Neural cell (in vitro differentiated cells): ENCODE results near the gene ATP5F1E. TPM values are rescaled to one million over a fixed set of nuclear protein-coding genes. Genes with fewer than 3 reads are reported as not detected.
A peak's percentile ranks its signal among the peaks of the same experiment; 100 is the strongest.

Experiments used
- H2AFZ ChIP-seq: fragments of 200-600, 300-800 bp; sonication (generic), shearing (Covaris generic); 2 replicates; pipeline ENCODE4 v1.6.0; 2014; ENCODE audit warnings: low read depth, mild to moderate bottlenecking, antibody characterized with exemption, low read length, moderate library complexity
- H3F3A ChIP-seq: fragments of 200-600 bp; shearing (Covaris generic); 2 replicates; pipeline ENCODE4 v1.6.1; 2016; ENCODE audit warnings: mild to moderate bottlenecking, moderate library complexity, mixed read lengths, antibody characterized with exemption, low read length; ENCODE audit not compliant: insufficient read depth, poor library complexity, severe bottlenecking
- H3K27ac ChIP-seq: fragments of 200-600, 300-800 bp; sonication (generic), shearing (Covaris generic); 2 replicates; pipeline ENCODE4 v1.5.1; 2014; ENCODE audit warnings: mild to moderate bottlenecking, low read length, moderate library complexity
- H3K27me3 ChIP-seq: fragments of 300-800, 200-600 bp; sonication (generic), shearing (Covaris generic); 2 replicates; pipeline ENCODE4 v1.6.0; 2014; ENCODE audit warnings: mild to moderate bottlenecking, low read depth, low read length, moderate library complexity; ENCODE audit not compliant: insufficient read depth
- H3K36me3 ChIP-seq: fragments of 300-800, 200-600 bp; sonication (generic), shearing (Covaris generic); 2 replicates; pipeline ENCODE4 v1.5.1; 2014; ENCODE audit warnings: mild to moderate bottlenecking, antibody characterized with exemption, low read length, moderate library complexity; ENCODE audit not compliant: insufficient read depth
- H3K4me2 ChIP-seq: fragments of 300-800, 200-600 bp; sonication (generic), shearing (Covaris generic); 2 replicates; pipeline ENCODE4 v1.6.0; 2014; ENCODE audit warnings: mild to moderate bottlenecking, low read length
- H3K4me3 ChIP-seq: fragments of 300-800, 200-600 bp; sonication (generic), shearing (Covaris generic); 2 replicates; pipeline ENCODE4 v1.5.1; 2014; ENCODE audit warnings: mild to moderate bottlenecking, low read length, moderate library complexity
- H3K79me2 ChIP-seq: fragments of 200-600 bp; shearing (Covaris generic); replicated peaks from 2 replicates; pipeline ENCODE4 v1.6.0; 2014; ENCODE audit warnings: mild to moderate bottlenecking, low read length, moderate library complexity; ENCODE audit not compliant: insufficient read depth
- H3K9ac ChIP-seq: fragments of 300-800, 200-600 bp; sonication (generic), shearing (Covaris generic); 2 replicates; pipeline ENCODE4 v1.6.1; 2016; ENCODE audit warnings: mild to moderate bottlenecking, low read length, mixed read lengths
- H3K9me2 ChIP-seq: fragments of 200-600 bp; shearing (Covaris generic); 2 replicates; pipeline ENCODE4 v1.6.1; 2016; ENCODE audit warnings: mild to moderate bottlenecking, low read length, mixed read lengths; ENCODE audit not compliant: insufficient read depth
- H3K9me3 ChIP-seq: fragments of 200-600, 300-800 bp; sonication (generic), shearing (Covaris generic); 2 replicates; pipeline ENCODE4 v1.6.1; 2016; ENCODE audit warnings: mild to moderate bottlenecking, mixed run types, low read length, moderate library complexity, mixed read lengths
- H4K20me1 ChIP-seq: fragments of 200-600 bp; shearing (Covaris generic); 2 replicates; pipeline ENCODE4 v1.6.1; 2016; ENCODE audit warnings: mild to moderate bottlenecking, mixed run types; ENCODE audit not compliant: insufficient read depth
- EP300 ChIP-seq: fragments of 450-650 bp; conservative IDR thresholded peaks from 2 replicates; pipeline ENCODE4 v1.6.1; 2014; ENCODE audit warnings: antibody characterized with exemption, mild to moderate bottlenecking, moderate library complexity; ENCODE audit not compliant: poor library complexity, severe bottlenecking
- EZH2 ChIP-seq: fragments of 200-600, 300-800 bp; shearing (Covaris generic), sonication (generic); IDR thresholded peaks from 2 replicates; pipeline ENCODE4 v1.6.1; 2014; ENCODE audit warnings: antibody characterized with exemption, low read length, borderline replicate concordance, mild to moderate bottlenecking; ENCODE audit not compliant: insufficient read depth, poor library complexity, severe bottlenecking
- MXI1 ChIP-seq: fragments of 450-650 bp; conservative IDR thresholded peaks from 2 replicates; pipeline ENCODE4 v1.6.1; 2014; ENCODE audit warnings: antibody characterized with exemption, mild to moderate bottlenecking; ENCODE audit not compliant: poor library complexity, severe bottlenecking
- POLR2AphosphoS5 ChIP-seq: IDR thresholded peaks from 2 replicates; pipeline ENCODE4 v1.6.1; 2012
- RAD21 ChIP-seq: fragments of 450-650 bp; conservative IDR thresholded peaks from 2 replicates; pipeline ENCODE4 v1.6.1; 2014; ENCODE audit warnings: antibody characterized with exemption, mild to moderate bottlenecking, moderate library complexity
- SMC3 ChIP-seq: fragments of 450-650 bp; conservative IDR thresholded peaks from 2 replicates; pipeline ENCODE4 v1.6.1; 2014; ENCODE audit warnings: antibody characterized with exemption, mild to moderate bottlenecking, moderate library complexity; ENCODE audit not compliant: poor library complexity
- TAF1 ChIP-seq: IDR thresholded peaks from 2 replicates; pipeline ENCODE4 v1.6.1; 2012; ENCODE audit warnings: low read depth
- polyA plus RNA-seq: library from polyadenylated mRNA; depleted of rRNA; stranded (reverse); fragments of >200 nt; gene quantifications from 2 replicates; pipeline ENCODE4 v1.2.3, GENCODE V29; 2014
- TF ChIP-seq, protein P1 (sequence below): IDR thresholded peaks from 2 replicates; pipeline ENCODE4 v1.6.1; 2012; ENCODE audit warnings: borderline replicate concordance
- TF ChIP-seq, protein P2 (sequence below): fragments of 450-650 bp; IDR thresholded peaks from 2 replicates; pipeline ENCODE4 v1.5.1; 2014; ENCODE audit warnings: antibody characterized with exemption, mild to moderate bottlenecking, moderate library complexity; ENCODE audit not compliant: poor library complexity, severe bottlenecking

The ATP5F1E gene
- polyA plus RNA-seq, 1 donor from 2014 or later = 133 TPM

DNA sequence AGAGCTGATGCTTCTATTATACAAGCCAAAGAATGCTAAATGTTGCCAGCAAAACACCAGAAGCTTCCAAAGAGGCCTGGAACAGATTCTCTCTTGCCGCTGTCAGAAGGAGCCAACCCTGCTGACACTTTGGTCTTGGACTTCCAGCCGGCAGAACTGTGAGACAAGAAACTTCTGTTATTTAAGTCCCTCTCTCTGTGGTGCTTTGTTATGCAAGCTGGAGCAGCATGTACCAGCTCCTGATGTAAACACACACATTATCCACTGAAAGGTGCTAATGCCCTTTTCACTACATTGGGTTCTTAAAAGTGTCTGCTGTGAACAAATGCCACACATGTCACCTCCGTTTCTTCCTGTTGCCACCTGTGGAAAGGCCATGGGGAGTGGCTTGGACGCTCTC is 36.4 kb upstream of the ATP5F1E start:
- Histone ChIP-seq H3K9ac (peak overlapping the region; percentile 2), H3K36me3 (no peaks in the 10 kb centered on the region), H3K27ac (no peak overlapping the region), H4K20me1 (no peaks in the 10 kb centered on the region), H3K4me3 (no peak overlapping the region), H3K79me2 (no peaks in the 10 kb centered on the region), H3F3A (no peaks in the 10 kb centered on the region), H3K9me3 (no peaks in the 10 kb centered on the region), H3K4me2 (no peak overlapping the region), H3K9me2 (no peaks in the 10 kb centered on the region), H3K27me3 (no peaks in the 10 kb centered on the region), H2AFZ (no peak overlapping the region)
- TF ChIP-seq RAD21 (no peak), POLR2AphosphoS5 (no peak), MXI1 (no peak), EZH2 (no peak), SMC3 (no peak), EP300 (no peak), TAF1 (no peak)
- TF ChIP-seq, protein P1, sequence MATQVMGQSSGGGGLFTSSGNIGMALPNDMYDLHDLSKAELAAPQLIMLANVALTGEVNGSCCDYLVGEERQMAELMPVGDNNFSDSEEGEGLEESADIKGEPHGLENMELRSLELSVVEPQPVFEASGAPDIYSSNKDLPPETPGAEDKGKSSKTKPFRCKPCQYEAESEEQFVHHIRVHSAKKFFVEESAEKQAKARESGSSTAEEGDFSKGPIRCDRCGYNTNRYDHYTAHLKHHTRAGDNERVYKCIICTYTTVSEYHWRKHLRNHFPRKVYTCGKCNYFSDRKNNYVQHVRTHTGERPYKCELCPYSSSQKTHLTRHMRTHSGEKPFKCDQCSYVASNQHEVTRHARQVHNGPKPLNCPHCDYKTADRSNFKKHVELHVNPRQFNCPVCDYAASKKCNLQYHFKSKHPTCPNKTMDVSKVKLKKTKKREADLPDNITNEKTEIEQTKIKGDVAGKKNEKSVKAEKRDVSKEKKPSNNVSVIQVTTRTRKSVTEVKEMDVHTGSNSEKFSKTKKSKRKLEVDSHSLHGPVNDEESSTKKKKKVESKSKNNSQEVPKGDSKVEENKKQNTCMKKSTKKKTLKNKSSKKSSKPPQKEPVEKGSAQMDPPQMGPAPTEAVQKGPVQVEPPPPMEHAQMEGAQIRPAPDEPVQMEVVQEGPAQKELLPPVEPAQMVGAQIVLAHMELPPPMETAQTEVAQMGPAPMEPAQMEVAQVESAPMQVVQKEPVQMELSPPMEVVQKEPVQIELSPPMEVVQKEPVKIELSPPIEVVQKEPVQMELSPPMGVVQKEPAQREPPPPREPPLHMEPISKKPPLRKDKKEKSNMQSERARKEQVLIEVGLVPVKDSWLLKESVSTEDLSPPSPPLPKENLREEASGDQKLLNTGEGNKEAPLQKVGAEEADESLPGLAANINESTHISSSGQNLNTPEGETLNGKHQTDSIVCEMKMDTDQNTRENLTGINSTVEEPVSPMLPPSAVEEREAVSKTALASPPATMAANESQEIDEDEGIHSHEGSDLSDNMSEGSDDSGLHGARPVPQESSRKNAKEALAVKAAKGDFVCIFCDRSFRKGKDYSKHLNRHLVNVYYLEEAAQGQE = no peak
- TF ChIP-seq, protein P2, sequence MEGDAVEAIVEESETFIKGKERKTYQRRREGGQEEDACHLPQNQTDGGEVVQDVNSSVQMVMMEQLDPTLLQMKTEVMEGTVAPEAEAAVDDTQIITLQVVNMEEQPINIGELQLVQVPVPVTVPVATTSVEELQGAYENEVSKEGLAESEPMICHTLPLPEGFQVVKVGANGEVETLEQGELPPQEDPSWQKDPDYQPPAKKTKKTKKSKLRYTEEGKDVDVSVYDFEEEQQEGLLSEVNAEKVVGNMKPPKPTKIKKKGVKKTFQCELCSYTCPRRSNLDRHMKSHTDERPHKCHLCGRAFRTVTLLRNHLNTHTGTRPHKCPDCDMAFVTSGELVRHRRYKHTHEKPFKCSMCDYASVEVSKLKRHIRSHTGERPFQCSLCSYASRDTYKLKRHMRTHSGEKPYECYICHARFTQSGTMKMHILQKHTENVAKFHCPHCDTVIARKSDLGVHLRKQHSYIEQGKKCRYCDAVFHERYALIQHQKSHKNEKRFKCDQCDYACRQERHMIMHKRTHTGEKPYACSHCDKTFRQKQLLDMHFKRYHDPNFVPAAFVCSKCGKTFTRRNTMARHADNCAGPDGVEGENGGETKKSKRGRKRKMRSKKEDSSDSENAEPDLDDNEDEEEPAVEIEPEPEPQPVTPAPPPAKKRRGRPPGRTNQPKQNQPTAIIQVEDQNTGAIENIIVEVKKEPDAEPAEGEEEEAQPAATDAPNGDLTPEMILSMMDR = no peak

DNA sequence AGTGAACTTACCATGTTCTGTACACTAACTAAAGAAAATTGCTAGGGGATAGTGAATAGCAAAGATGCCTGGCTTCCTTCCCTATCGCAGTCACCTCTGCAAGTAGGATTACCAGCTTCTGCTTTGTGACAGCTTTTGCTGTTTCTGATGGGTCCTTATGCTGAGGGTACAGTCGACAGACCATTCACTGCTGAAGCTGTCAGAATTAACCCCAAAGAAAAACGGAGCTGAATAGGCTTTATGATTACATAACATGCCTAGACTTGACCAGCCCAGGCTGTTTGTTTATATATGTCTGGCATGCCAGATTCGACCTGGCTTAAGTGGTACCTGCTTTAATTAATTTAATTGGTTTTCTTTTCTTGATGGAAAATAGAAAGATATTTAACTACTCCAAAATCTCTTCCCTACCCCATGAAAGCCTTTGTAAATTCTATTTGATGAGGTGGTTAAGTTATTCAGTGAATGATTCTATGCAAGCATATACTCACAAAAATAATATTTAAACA is 32.1 kb upstream of the ATP5F1E start:
- Histone ChIP-seq H3F3A (no peaks in the 10 kb centered on the region), H3K4me2 (no peak overlapping the region), H3K27me3 (no peaks in the 10 kb centered on the region), H2AFZ (no peak overlapping the region), H3K4me3 (no peak overlapping the region), H3K9me2 (no peaks in the 10 kb centered on the region), H3K9me3 (no peaks in the 10 kb centered on the region), H3K36me3 (no peaks in the 10 kb centered on the region), H3K79me2 (no peaks in the 10 kb centered on the region), H3K9ac (no peak overlapping the region), H3K27ac (no peak overlapping the region), H4K20me1 (no peaks in the 10 kb centered on the region)
- TF ChIP-seq, protein P1 = no peak
- TF ChIP-seq TAF1 = no peak
- no peak for TF ChIP-seq POLR2AphosphoS5
- no peak for TF ChIP-seq EP300
- TF ChIP-seq MXI1 = no peak
- TF ChIP-seq EZH2 = no peak
- TF ChIP-seq SMC3 = no peak
- no peak for TF ChIP-seq RAD21
- TF ChIP-seq, protein P2 = no peak
